Nephron (organoid): ENCODE measurements around the gene DTX2.
"Not testable (repeated sequence)": the region's sequence is repeated elsewhere in the genome, so short reads cannot be mapped to it uniquely, and the experiment has no call there.

ENCODE experiments used
- H3K27ac Mint-ChIP-seq, 3 experiments: 2 replicates each; pipeline ENCODE4 v1.8.0; 2020; ENCODE audit warnings: mixed read lengths in 3 of 3, mild to moderate bottlenecking in 2 of 3, moderate library complexity in 1 of 3
- H3K27me3 Mint-ChIP-seq: 2 replicates; pipeline ENCODE4 v1.8.0; 2021; ENCODE audit warnings: low read depth, mild to moderate bottlenecking, moderate library complexity, mixed read lengths
- H3K36me3 Mint-ChIP-seq: 2 replicates; pipeline ENCODE4 v1.8.0; 2020; ENCODE audit warnings: low read depth, mixed read lengths
- H3K4me1 Mint-ChIP-seq: 2 replicates; pipeline ENCODE4 v1.8.0; 2020; ENCODE audit warnings: mixed read lengths
- H3K4me3 Mint-ChIP-seq, 3 experiments: 2 replicates each; pipeline ENCODE4 v1.8.0; 2020; ENCODE audit warnings: mild to moderate bottlenecking in 3 of 3, mixed read lengths in 3 of 3, moderate library complexity in 2 of 3
- H3K9me3 Mint-ChIP-seq: 2 replicates; pipeline ENCODE4 v1.8.0; 2020; ENCODE audit warnings: mixed read lengths
- CTCF ChIP-seq, 3 experiments: fragments of 200-600 bp; sonication (generic); IDR thresholded peaks; one replicate each; pipeline ENCODE4 v1.5.0; 2021; ENCODE audit warnings: antibody characterized with exemption in 3 of 3; ENCODE audit not compliant: unreplicated experiment in 3 of 3

The DTX2 gene

GRCh38 chr7:76461464-76462101 lies at the start of gene DTX2:
DTX2 (plus strand) TSS chr7:76461709; CDS start chr7:76480510, 18,801 bp downstream.
- H3K4me1 Mint-ChIP-seq, H3K9me3 Mint-ChIP-seq, H3K27me3 Mint-ChIP-seq, H3K27ac Mint-ChIP-seq, H3K36me3 Mint-ChIP-seq: not testable (repeated sequence)
- H3K4me3 Mint-ChIP-seq = peak within 1 kb of the TSS in 2 of 3 experiments; percentile 55 to 71

GRCh38 chr7:76412249-76412648 lies 49.3 kb upstream of the DTX2 start:
- no peak overlapping the region for H3K27ac Mint-ChIP-seq
- H3K9me3 Mint-ChIP-seq = no peaks in the 10 kb centered on the region
- peaks cover 9% of the 10 kb centered on the region for H3K27me3 Mint-ChIP-seq
- TF ChIP-seq CTCF (IDR thresholded peaks at IDR 0.05; ENCODE audit: unreplicated experiment in 3 of 3) = no peak
- H3K4me3 Mint-ChIP-seq = no peak overlapping the region
- H3K4me1 Mint-ChIP-seq = peaks cover 23% of the 10 kb centered on the region
- H3K36me3 Mint-ChIP-seq = no peaks in the 10 kb centered on the region

GRCh38 chr7:76417654-76418310 lies 43.7 kb upstream of the DTX2 start:
- not testable (repeated sequence) for H3K9me3 Mint-ChIP-seq, H3K27me3 Mint-ChIP-seq, H3K4me3 Mint-ChIP-seq, H3K4me1 Mint-ChIP-seq, H3K36me3 Mint-ChIP-seq, H3K27ac Mint-ChIP-seq

- H3K4me3 Mint-ChIP-seq, H3K9me3 Mint-ChIP-seq, H3K36me3 Mint-ChIP-seq, H3K27ac Mint-ChIP-seq: not testable (repeated sequence)
- peaks cover 17% of the 10 kb centered on the region for H3K4me1 Mint-ChIP-seq
- H3K27me3 Mint-ChIP-seq = peaks cover 11% of the 10 kb centered on the region
Measured at GRCh38 chr7:76421097-76421496, 40.4 kb upstream of the DTX2 start.

GRCh38 chr7:76423666-76424412 lies 37.7 kb upstream of the DTX2 start:
- H3K9me3 Mint-ChIP-seq = no peaks in the 10 kb centered on the region
- TF ChIP-seq CTCF (IDR thresholded peaks at IDR 0.05; ENCODE audit: unreplicated experiment in 3 of 3) = no peak
- H3K27ac Mint-ChIP-seq = peak overlapping the region; percentile 44 to 80 (median 68)
- no peaks in the 10 kb centered on the region for H3K36me3 Mint-ChIP-seq
- H3K4me3 Mint-ChIP-seq = no peak overlapping the region
- peaks cover 18% of the 10 kb centered on the region for H3K27me3 Mint-ChIP-seq
- H3K4me1 Mint-ChIP-seq = peaks cover 17% of the 10 kb centered on the region

GRCh38 chr7:76424413-76425111 lies 36.9 kb upstream of the DTX2 start, which contains the start of gene ZP3:
ZP3 (plus strand) TSS chr7:76424950; CDS start chr7:76424965, 15 bp downstream.
- Mint-ChIP-seq H3K27me3 (peaks cover 23% of the 10 kb centered on the region), H3K4me1 (peaks cover 11% of the 10 kb centered on the region), H3K27ac (peak within 1 kb of the TSS; percentile 44 to 80 (median 68)), H3K4me3 (no peak within 1 kb of the TSS), H3K36me3 (no peaks in the 10 kb centered on the region), H3K9me3 (no peaks in the 10 kb centered on the region)
- no peak for TF ChIP-seq CTCF (IDR thresholded peaks at IDR 0.05; ENCODE audit: unreplicated experiment in 3 of 3)

- Mint-ChIP-seq H3K9me3 (no peaks in the 10 kb centered on the region), H3K4me1 (peaks cover 11% of the 10 kb centered on the region), H3K27ac (no peak overlapping the region), H3K4me3 (no peak overlapping the region), H3K27me3 (peaks cover 23% of the 10 kb centered on the region), H3K36me3 (no peaks in the 10 kb centered on the region)
- no peak for TF ChIP-seq CTCF (IDR thresholded peaks at IDR 0.05; ENCODE audit: unreplicated experiment in 3 of 3)
Measured at GRCh38 chr7:76425156-76425555, 36.4 kb upstream of the DTX2 start.

GRCh38 chr7:76425558-76425957 lies 36.0 kb upstream of the DTX2 start:
- H3K27ac Mint-ChIP-seq, H3K9me3 Mint-ChIP-seq, H3K4me3 Mint-ChIP-seq, H3K36me3 Mint-ChIP-seq: not testable (repeated sequence)
- Mint-ChIP-seq H3K27me3 (peaks cover 23% of the 10 kb centered on the region), H3K4me1 (peaks cover 11% of the 10 kb centered on the region)
